HepG2 (cell line): Measurements from ENCODE around the gene ITGA7. TPM values are rescaled to one million over a fixed set of nuclear protein-coding genes. Genes with fewer than 3 reads are reported as not detected.
A peak's percentile ranks its signal among the peaks of the same experiment; 100 is the strongest.

ENCODE experiments used
- ATF2 ChIP-seq: sonication (generic); formaldehyde crosslinking; IDR thresholded peaks from 2 replicates; pipeline ENCODE4 v1.4.0; 2020; ENCODE audit warnings: missing genetic modification reagents
- ETS1 ChIP-seq: sonication (generic); formaldehyde crosslinking; IDR thresholded peaks from 2 replicates; pipeline ENCODE4 v1.4.0; 2020; ENCODE audit warnings: missing genetic modification reagents
- NR1H2 ChIP-seq: sonication (generic); formaldehyde crosslinking; IDR thresholded peaks from 2 replicates; pipeline ENCODE4 v1.8.1; 2022; ENCODE audit warnings: low read depth, missing genetic modification reagents, borderline replicate concordance
- PRPF4 ChIP-seq: fragments of 200-400 bp; formaldehyde crosslinking; IDR thresholded peaks from 2 replicates; pipeline ENCODE4 v1.6.1; 2016; ENCODE audit warnings: low read length, low read depth; ENCODE audit not compliant: poor library complexity, severe bottlenecking
- TARDBP ChIP-seq: sonication (generic); formaldehyde crosslinking; IDR thresholded peaks from 2 replicates; pipeline ENCODE4 v1.8.0; 2022; ENCODE audit warnings: mild to moderate bottlenecking, missing genetic modification reagents
- ZBTB49 ChIP-seq: sonication (generic); formaldehyde crosslinking; IDR thresholded peaks from 2 replicates; pipeline ENCODE4 v1.4.0; 2020; ENCODE audit warnings: missing genetic modification reagents, borderline replicate concordance
- ZNF124 ChIP-seq: sonication (generic); formaldehyde crosslinking; IDR thresholded peaks from 2 replicates; pipeline ENCODE4 v1.4.0; 2020; ENCODE audit warnings: missing genetic modification reagents
- ZNF143 ChIP-seq: sonication (generic); formaldehyde crosslinking; IDR thresholded peaks from 2 replicates; pipeline ENCODE4 v1.4.0; 2020; ENCODE audit warnings: missing genetic modification reagents
- ZNF331 ChIP-seq: sonication (generic); formaldehyde crosslinking; IDR thresholded peaks from 2 replicates; pipeline ENCODE4 v1.4.0; 2020; ENCODE audit warnings: missing genetic modification reagents
- ZNF724P ChIP-seq: sonication (generic); formaldehyde crosslinking; IDR thresholded peaks from 2 replicates; pipeline ENCODE4 v1.8.0; 2022; ENCODE audit warnings: missing genetic modification reagents, borderline replicate concordance
- ZNF773 ChIP-seq: sonication (generic); formaldehyde crosslinking; IDR thresholded peaks from 2 replicates; pipeline ENCODE4 v1.4.0; 2020; ENCODE audit warnings: missing genetic modification reagents, borderline replicate concordance
- polyA plus RNA-seq, 8 experiments: library from polyadenylated mRNA; depleted of rRNA in 3 of 8; stranded (reverse) in 7 of 8; unstranded in 1 of 8; fragments of >200 nt; fragmentation: Illumina TruSeq in 4 of 8; extraction: Trizol in 4 of 8; gene quantifications; 2 replicates each; pipeline versions ENCODE4 v1.2.1 to v1.2.3, GENCODE V29; 2011 to 2016; ENCODE audit warnings: low read depth in 4 of 8, missing spikeins in 1 of 8, mixed read lengths in 1 of 8; ENCODE audit not compliant: insufficient read depth in 1 of 8
- total RNA-seq, 5 experiments: library from RNA; depleted of rRNA; stranded (reverse); fragments of >200 nt; fragmentation: Illumina TruSeq; extraction: Trizol; gene quantifications; 2 replicates each; pipeline ENCODE4 v1.2.3, GENCODE V29; 2016; ENCODE audit warnings: low read depth in 1 of 5
- TF ChIP-seq, protein P1 (sequence below): sonication (generic); formaldehyde crosslinking; IDR thresholded peaks from 2 replicates; pipeline ENCODE4 v1.4.0; 2020; ENCODE audit warnings: missing genetic modification reagents, low read depth, mild to moderate bottlenecking, borderline replicate concordance
- TF ChIP-seq, protein P2 (sequence below): sonication (generic); formaldehyde crosslinking; conservative IDR thresholded peaks from 2 replicates; pipeline ENCODE4 v1.5.0; 2020; ENCODE audit warnings: missing genetic modification reagents
- TF ChIP-seq, protein P3 (sequence below): sonication (generic); formaldehyde crosslinking; IDR thresholded peaks from 2 replicates; pipeline ENCODE4 v1.4.0; 2020; ENCODE audit warnings: missing genetic modification reagents
- TF ChIP-seq, protein P4 (sequence below), 2 experiments: sonication (generic) in 1 of 2; formaldehyde crosslinking in 1 of 2; IDR thresholded peaks; 2 replicates each; pipeline versions ENCODE4 v1.4.0 to v1.6.1; 2018 to 2020; ENCODE audit warnings: missing genetic modification reagents in 2 of 2, borderline replicate concordance in 1 of 2, low read depth in 1 of 2, mild to moderate bottlenecking in 1 of 2, missing biosample characterization in 1 of 2

Gene ITGA7
- total and polyA plus RNA-seq, 2 of the 13 experiments (the other 11 are each of a cell fraction or from before 2014, with no cell fraction given) = 0.65 to 0.75 TPM

- TF ChIP-seq, protein P1, sequence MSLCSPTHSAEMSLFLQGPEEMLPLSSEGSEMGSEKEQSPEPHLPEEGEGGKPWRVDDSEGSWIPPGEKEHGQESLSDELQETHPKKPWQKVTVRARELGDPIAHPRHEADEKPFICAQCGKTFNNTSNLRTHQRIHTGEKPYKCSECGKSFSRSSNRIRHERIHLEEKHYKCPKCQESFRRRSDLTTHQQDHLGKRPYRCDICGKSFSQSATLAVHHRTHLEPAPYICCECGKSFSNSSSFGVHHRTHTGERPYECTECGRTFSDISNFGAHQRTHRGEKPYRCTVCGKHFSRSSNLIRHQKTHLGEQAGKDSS = no peak
- TF ChIP-seq ZNF724P (CRISPR knock-in tag) (no peak), PRPF4 (no peak), NR1H2 (CRISPR knock-in tag) (0 out of 2 replicates have a peak, but pooled peaks have one; percentile 46), ZNF331 (CRISPR knock-in tag) (peak; percentile 83), ZBTB49 (no peak), ZNF773 (CRISPR knock-in tag) (no peak), ATF2 (no peak; the same call in 1 of the 2 replicates), ZNF124 (CRISPR knock-in tag) (peak; percentile 52; the same call in 1 of the 2 replicates), ZNF143 (CRISPR knock-in tag) (peak; percentile 58; the same call in 1 of the 2 replicates), TARDBP (CRISPR knock-in tag) (peak; percentile 59; the same call in 1 of the 2 replicates), ETS1 (CRISPR knock-in tag) (no peak)
- TF ChIP-seq, protein P2, sequence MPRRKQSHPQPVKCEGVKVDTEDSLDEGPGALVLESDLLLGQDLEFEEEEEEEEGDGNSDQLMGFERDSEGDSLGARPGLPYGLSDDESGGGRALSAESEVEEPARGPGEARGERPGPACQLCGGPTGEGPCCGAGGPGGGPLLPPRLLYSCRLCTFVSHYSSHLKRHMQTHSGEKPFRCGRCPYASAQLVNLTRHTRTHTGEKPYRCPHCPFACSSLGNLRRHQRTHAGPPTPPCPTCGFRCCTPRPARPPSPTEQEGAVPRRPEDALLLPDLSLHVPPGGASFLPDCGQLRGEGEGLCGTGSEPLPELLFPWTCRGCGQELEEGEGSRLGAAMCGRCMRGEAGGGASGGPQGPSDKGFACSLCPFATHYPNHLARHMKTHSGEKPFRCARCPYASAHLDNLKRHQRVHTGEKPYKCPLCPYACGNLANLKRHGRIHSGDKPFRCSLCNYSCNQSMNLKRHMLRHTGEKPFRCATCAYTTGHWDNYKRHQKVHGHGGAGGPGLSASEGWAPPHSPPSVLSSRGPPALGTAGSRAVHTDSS (CRISPR knock-in tag) = no peak
- TF ChIP-seq, protein P3, sequence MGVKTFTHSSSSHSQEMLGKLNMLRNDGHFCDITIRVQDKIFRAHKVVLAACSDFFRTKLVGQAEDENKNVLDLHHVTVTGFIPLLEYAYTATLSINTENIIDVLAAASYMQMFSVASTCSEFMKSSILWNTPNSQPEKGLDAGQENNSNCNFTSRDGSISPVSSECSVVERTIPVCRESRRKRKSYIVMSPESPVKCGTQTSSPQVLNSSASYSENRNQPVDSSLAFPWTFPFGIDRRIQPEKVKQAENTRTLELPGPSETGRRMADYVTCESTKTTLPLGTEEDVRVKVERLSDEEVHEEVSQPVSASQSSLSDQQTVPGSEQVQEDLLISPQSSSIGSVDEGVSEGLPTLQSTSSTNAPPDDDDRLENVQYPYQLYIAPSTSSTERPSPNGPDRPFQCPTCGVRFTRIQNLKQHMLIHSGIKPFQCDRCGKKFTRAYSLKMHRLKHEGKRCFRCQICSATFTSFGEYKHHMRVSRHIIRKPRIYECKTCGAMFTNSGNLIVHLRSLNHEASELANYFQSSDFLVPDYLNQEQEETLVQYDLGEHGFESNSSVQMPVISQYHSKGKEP (CRISPR knock-in tag) = no peak
- TF ChIP-seq, protein P4, sequence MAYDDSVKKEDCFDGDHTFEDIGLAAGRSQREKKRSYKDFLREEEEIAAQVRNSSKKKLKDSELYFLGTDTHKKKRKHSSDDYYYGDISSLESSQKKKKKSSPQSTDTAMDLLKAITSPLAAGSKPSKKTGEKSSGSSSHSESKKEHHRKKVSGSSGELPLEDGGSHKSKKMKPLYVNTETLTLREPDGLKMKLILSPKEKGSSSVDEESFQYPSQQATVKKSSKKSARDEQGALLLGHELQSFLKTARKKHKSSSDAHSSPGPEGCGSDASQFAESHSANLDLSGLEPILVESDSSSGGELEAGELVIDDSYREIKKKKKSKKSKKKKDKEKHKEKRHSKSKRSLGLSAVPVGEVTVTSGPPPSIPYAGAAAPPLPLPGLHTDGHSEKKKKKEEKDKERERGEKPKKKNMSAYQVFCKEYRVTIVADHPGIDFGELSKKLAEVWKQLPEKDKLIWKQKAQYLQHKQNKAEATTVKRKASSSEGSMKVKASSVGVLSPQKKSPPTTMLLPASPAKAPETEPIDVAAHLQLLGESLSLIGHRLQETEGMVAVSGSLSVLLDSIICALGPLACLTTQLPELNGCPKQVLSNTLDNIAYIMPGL (CRISPR knock-in tag; IDR thresholded peaks at IDR 0.05; ENCODE audit: borderline replicate concordance in 1 of 2, low read depth in 1 of 2) = peak; percentile 81 to 91
These were observed 26.3 kb downstream of the ITGA7 start (continued) for GRCh38 chr12:55681142-55682077.
